VCaP (cell line): ENCODE results near the gene PLPPR2.

Experiments
- H3K27ac ChIP-seq: fragments of 450-650 bp; 2 replicates; pipeline ENCODE4 v1.5.1; 2017
- TF ChIP-seq, protein P1 (sequence below): fragments of 450-650 bp; conservative IDR thresholded peaks from 2 replicates; pipeline ENCODE4 v1.5.1; 2017; ENCODE audit warnings: mild to moderate bottlenecking, moderate library complexity

Gene PLPPR2

DNA sequence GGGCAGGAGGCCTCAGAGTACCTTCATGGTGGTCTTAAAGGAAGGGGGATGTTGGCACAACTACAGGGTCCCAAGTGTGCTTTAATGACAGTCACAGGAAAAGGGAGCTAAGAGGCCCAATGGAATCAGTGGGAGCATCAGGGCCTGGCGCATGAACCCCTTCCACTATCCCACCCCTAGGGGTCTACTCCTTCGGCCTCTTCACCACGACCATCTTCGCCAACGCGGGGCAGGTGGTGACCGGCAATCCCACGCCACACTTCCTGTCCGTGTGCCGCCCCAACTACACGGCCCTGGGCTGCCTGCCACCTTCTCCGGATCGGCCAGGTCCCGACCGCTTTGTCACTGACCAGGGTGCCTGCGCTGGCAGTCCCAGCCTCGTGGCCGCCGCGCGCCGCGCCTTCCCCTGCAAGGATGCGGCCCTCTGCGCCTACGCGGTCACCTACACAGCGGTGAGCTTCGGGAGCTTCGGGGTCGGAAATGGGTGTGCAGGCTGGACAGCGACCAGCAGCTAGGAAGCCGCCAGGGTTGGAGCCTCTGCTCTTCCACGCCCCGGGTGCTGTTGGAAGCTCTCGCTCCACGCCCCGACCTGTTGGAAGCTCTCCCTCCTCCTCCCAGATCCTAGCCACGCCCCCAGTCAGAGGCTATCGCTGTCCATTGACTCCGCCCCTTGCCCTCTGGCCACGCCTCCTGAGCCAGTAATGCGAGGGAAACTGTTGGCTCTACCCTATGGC, 6.0 kb downstream of the PLPPR2 start:
- TF ChIP-seq, protein P1, sequence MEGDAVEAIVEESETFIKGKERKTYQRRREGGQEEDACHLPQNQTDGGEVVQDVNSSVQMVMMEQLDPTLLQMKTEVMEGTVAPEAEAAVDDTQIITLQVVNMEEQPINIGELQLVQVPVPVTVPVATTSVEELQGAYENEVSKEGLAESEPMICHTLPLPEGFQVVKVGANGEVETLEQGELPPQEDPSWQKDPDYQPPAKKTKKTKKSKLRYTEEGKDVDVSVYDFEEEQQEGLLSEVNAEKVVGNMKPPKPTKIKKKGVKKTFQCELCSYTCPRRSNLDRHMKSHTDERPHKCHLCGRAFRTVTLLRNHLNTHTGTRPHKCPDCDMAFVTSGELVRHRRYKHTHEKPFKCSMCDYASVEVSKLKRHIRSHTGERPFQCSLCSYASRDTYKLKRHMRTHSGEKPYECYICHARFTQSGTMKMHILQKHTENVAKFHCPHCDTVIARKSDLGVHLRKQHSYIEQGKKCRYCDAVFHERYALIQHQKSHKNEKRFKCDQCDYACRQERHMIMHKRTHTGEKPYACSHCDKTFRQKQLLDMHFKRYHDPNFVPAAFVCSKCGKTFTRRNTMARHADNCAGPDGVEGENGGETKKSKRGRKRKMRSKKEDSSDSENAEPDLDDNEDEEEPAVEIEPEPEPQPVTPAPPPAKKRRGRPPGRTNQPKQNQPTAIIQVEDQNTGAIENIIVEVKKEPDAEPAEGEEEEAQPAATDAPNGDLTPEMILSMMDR = no peak
- no peak overlapping the region for H3K27ac ChIP-seq

DNA sequence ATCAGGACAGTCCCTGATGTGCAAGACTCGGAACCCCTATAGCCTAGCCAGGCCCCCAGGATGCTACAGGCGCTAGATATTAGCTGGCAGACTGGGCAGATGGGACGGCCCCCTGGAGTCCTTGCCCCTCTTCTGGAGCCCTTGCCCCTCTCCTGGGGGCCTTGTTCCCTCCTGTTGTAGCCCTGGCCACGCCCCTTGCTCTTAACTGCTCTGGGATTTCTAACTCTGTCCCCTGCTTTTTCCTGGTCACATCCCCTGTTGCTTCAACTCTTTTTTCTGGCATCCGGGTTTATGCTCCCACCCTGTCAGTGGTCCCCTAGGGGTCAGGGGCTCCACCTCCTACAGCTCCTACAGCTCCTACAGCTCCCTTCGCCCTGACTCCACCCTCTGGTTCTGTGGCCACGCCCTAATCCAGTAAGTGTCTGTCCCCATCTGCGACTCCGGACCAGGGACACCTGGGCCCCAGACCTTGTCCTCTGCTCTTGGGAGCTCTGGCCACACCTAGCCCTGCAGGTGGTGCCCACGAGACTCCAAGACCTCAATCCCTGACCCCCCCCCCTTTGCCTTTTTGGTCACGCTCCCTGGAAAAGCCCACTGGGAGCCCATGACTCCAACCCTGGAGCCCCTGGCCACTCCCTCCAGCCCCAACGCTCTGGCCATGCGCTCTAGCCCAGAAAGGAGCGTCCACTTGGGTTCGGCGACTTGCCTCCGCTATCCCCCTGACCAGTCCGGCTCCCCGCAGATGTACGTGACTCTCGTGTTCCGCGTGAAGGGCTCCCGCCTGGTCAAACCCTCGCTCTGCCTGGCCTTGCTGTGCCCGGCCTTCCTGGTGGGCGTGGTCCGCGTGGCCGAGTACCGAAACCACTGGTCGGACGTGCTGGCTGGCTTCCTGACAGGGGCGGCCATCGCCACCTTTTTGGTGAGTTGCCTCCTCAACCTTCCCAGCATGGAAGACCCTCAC, 6.8 kb downstream of the PLPPR2 start:
- no peak overlapping the region for H3K27ac ChIP-seq
- TF ChIP-seq, protein P1 = no peak

DNA sequence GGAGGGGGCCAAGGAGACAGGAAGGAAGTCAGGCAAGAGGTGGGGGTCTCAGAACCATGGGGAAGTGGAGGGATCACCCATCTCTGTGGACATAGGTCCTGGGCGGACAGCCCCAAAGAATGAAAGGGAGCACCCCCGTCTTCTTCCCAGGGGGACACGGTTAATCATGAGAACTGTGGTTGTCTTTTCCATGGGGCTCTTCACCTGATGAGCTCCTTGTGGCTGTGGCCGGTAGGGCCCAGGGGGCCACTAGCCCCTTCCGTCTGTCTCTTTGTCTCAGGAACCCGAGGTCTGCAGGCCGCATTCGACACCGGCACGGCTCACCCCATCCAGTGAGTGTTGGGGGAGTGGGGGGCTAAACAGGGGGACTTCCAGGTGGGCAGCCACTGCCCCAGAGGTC, 8.6 kb downstream of the PLPPR2 start:
- H3K27ac ChIP-seq = no peak overlapping the region
- TF ChIP-seq, protein P1 = no peak

DNA sequence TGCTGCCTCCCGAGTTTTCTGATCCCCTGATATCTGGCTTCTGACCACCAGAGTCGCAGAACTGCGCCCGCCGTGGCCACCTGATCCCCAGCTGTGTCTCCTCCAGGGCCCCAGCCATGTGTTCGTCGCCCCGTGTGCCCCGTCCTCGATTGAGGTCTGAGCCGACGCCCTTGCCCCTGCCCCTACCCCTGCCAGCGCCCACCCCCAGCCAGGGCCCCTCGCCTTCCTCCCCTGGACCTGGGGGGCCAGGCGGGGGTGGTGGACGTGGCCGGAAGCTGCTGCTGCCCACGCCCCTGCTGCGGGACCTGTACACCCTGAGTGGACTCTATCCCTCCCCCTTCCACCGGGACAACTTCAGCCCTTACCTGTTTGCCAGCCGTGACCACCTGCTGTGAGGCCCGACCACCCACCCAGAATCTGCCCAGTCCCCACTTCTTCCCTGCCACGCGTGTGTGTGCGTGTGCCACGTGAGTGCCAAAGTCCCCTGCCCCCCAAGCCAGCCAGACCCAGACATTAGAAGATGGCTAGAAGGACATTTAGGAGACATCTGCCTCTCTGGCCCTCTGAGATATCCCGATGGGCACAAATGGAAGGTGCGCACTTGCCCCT, 9.2 kb downstream of the PLPPR2 start:
- no peak overlapping the region for H3K27ac ChIP-seq
- TF ChIP-seq, protein P1 = no peak

DNA sequence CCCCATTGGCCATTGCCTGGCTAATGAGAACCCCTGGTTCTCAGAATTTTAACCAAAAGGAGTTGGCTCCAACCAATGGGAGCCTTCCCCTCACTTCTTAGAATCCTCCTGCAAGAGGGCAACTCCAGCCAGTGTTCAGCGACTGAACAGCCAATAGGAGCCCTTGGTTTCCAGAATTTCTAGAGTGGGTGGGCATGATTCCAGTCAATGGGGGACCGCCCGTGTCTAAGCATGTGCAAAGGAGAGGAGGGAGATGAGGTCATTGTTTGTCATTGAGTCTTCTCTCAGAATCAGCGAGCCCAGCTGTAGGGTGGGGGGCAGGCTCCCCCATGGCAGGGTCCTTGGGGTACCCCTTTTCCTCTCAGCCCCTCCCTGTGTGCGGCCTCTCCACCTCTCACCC, 9.7 kb downstream of the PLPPR2 start:
- TF ChIP-seq, protein P1 = no peak
- no peak overlapping the region for H3K27ac ChIP-seq

DNA sequence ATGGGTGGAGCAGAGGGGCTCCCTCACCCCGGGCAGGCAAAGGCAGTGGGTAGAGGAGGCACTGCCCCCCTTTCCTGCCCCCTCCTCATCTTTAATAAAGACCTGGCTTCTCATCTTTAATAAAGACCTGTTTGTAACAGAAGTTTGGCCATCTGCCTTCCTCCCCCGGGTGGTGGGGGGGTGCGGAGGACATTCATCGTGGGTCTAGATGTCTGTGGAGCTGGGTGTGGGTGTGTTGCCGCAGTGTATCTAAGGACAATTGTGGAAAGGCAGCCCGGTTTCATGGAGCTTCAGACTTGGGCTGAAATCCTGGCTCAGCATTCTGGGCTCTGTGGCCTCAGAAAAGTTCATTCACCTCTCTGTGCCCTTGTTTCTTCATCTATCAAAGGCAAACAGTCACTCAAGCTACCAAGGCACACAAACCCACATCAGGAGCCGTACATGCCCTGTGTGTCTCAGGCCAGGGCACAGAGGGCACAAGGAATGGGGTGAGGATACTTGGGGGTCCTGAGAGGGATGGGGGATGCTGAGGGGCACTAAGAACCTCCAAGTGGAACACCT, 10.4 kb downstream of the PLPPR2 start:
- TF ChIP-seq, protein P1 = no peak
- no peak overlapping the region for H3K27ac ChIP-seq

DNA sequence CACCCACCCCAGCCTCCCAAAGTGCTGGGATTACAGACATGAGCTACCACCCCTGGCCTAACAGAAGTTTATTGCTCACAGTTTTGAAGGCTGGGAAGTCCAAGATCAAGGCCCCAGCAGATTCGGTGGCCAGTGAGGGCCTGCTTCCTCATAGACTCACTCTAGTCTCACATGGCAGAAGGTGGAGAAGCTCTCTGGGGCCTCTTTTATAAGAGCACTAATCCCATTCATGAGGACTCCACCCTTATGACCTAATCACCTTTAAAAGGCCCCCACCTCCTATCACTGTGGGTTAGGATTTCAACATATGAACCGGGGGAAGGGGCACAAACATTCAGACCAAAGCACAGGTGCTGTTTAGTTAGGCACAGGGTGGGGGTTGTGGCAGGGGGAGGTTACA, 12.3 kb downstream of the PLPPR2 start:
- TF ChIP-seq, protein P1 = no peak
- no peak overlapping the region for H3K27ac ChIP-seq
